SU-DHL-6 (cell line): ENCODE data around the gene PSMC3.

Source experiments
- H2AFZ ChIP-seq: fragments of 200-600 bp; sonication (generic); 2 replicates; pipeline ENCODE4 v1.6.1; 2014; ENCODE audit warnings: low read depth, mild to moderate bottlenecking, moderate library complexity, mixed read lengths, antibody characterized with exemption, low read length; ENCODE audit not compliant: severe bottlenecking
- H3F3A ChIP-seq: fragments of 200-600 bp; shearing (Covaris generic); 2 replicates; pipeline ENCODE4 v1.6.0; 2016; ENCODE audit warnings: antibody characterized with exemption, mild to moderate bottlenecking; ENCODE audit not compliant: insufficient read depth
- H3K27ac ChIP-seq: fragments of 200-600 bp; sonication (generic); 2 replicates; pipeline ENCODE4 v1.5.1; 2016; ENCODE audit warnings: low read depth, mild to moderate bottlenecking, low read length, moderate library complexity, mixed read lengths
- H3K27me3 ChIP-seq: fragments of 200-600 bp; sonication (generic), shearing (Covaris generic); 2 replicates; pipeline ENCODE4 v1.6.0; 2014; ENCODE audit warnings: mild to moderate bottlenecking, low read length
- H3K36me3 ChIP-seq: fragments of 200-600 bp; sonication (generic); 2 replicates; pipeline ENCODE4 v1.6.1; 2014; ENCODE audit warnings: mild to moderate bottlenecking, low read length, mixed read lengths
- H3K4me2 ChIP-seq: fragments of 300-600, 200-600 bp; shearing (Covaris generic), sonication (generic); 2 replicates; pipeline ENCODE4 v1.6.0; 2014; ENCODE audit warnings: low read length, low read depth, mild to moderate bottlenecking; ENCODE audit not compliant: poor library complexity, severe bottlenecking
- H3K4me3 ChIP-seq: fragments of 200-600 bp; sonication (generic); 2 replicates; pipeline ENCODE4 v1.5.1; 2014; ENCODE audit warnings: antibody characterized with exemption, low read length, mild to moderate bottlenecking, mixed read lengths; ENCODE audit not compliant: insufficient read depth, poor library complexity, severe bottlenecking
- H3K79me2 ChIP-seq: fragments of 200-600 bp; sonication (generic); 2 replicates; pipeline ENCODE4 v1.6.1; 2014; ENCODE audit warnings: mild to moderate bottlenecking, low read length, moderate library complexity; ENCODE audit not compliant: insufficient read depth
- H3K9ac ChIP-seq: fragments of 200-600 bp; sonication (generic); 2 replicates; pipeline ENCODE4 v1.7.0; 2014; ENCODE audit warnings: mild to moderate bottlenecking, low read length
- H3K9me2 ChIP-seq: fragments of 200-600 bp; sonication (generic); replicated peaks from 2 replicates; pipeline ENCODE4 v1.6.1; 2014; ENCODE audit warnings: low read length; ENCODE audit not compliant: insufficient read depth
- H3K9me3 ChIP-seq: fragments of 200-600 bp; sonication (generic); 2 replicates; pipeline ENCODE4 v1.6.1; 2014; ENCODE audit warnings: low read length, mixed read lengths; ENCODE audit not compliant: insufficient read depth
- H4K20me1 ChIP-seq: fragments of 200-600 bp; sonication (generic); 2 replicates; pipeline ENCODE4 v1.6.1; 2014; ENCODE audit warnings: low read depth, mild to moderate bottlenecking, antibody characterized with exemption, low read length, moderate library complexity, mixed read lengths
- EZH2phosphoT487 ChIP-seq: fragments of 200-600 bp; sonication (generic), shearing (Covaris generic); conservative IDR thresholded peaks from 2 replicates; pipeline ENCODE4 v1.6.1; 2018; ENCODE audit warnings: mild to moderate bottlenecking, antibody characterized with exemption, low read length, moderate library complexity, mixed read lengths
- TF ChIP-seq, protein P1 (sequence below): fragments of 200-600 bp; sonication (generic); IDR thresholded peaks from one replicate; pipeline ENCODE4 v1.5.1; 2017; ENCODE audit warnings: antibody characterized with exemption, mild to moderate bottlenecking, low read length, moderate library complexity; ENCODE audit not compliant: insufficient read depth, poor library complexity, severe bottlenecking

The PSMC3 gene

DNA sequence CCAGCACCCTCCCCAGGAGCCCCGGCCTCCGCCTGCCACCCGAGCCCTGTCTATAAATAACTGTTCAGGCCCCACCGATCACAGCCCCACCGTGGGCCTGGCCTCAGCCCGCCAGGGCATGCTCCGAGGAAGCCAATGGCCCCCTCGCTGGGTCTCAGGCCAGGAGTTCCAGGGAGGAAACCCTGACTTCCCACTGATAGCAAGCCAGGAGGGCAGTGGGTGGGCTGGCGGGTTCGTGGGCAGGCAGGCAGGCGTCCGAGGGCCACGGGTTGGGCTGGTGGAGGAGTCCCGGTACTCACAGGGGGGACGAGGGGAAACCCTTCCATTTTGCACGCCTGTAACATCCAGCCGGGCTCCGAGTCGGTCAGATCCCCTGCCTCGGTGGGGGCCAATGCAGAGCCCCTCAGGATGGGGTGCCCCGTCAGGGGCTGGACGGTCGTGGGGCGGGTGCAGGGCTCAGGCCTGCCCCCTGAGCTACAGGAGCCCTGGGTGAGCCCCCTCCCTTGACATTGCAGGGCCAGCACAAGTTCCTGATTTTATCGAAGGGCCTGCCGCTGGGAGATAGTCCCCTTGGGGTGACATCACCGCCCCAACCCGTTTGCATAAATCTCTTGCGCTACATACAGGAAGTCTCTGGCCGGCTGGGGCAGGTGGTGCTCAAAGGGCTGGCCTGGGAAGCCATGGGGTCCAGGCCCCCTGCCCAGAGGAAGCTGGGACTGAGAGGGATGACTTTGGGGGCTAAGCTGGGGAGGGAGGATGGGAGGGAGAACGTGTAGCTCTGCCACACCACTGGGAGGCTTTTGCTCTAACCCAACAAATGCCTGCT lies 48.0 kb downstream of the PSMC3 start, which contains the start of gene SPI1:
TSS of gene SPI1 (minus strand) at position 538 of the 826 bp plus-strand sequence. CDS start at position 344, 194 bp downstream.
- Histone ChIP-seq H3K79me2 (peaks cover 32% of the 10 kb centered on the region), H4K20me1 (no peaks in the 10 kb centered on the region), H3F3A (no peaks in the 10 kb centered on the region), H3K9ac (peak within 1 kb of the TSS; percentile 97), H3K4me3 (peak within 1 kb of the TSS; percentile 74), H3K27ac (peak within 1 kb of the TSS; percentile 90), H3K4me2 (peak within 1 kb of the TSS; percentile 79), H3K9me3 (no peaks in the 10 kb centered on the region), H3K27me3 (no peaks in the 10 kb centered on the region), H2AFZ (peak within 1 kb of the TSS; percentile 81), H3K9me2 (no peaks in the 10 kb centered on the region), H3K36me3 (no peaks in the 10 kb centered on the region)
- TF ChIP-seq, protein P1, sequence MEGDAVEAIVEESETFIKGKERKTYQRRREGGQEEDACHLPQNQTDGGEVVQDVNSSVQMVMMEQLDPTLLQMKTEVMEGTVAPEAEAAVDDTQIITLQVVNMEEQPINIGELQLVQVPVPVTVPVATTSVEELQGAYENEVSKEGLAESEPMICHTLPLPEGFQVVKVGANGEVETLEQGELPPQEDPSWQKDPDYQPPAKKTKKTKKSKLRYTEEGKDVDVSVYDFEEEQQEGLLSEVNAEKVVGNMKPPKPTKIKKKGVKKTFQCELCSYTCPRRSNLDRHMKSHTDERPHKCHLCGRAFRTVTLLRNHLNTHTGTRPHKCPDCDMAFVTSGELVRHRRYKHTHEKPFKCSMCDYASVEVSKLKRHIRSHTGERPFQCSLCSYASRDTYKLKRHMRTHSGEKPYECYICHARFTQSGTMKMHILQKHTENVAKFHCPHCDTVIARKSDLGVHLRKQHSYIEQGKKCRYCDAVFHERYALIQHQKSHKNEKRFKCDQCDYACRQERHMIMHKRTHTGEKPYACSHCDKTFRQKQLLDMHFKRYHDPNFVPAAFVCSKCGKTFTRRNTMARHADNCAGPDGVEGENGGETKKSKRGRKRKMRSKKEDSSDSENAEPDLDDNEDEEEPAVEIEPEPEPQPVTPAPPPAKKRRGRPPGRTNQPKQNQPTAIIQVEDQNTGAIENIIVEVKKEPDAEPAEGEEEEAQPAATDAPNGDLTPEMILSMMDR = no peak
- TF ChIP-seq EZH2phosphoT487 = no peak

DNA sequence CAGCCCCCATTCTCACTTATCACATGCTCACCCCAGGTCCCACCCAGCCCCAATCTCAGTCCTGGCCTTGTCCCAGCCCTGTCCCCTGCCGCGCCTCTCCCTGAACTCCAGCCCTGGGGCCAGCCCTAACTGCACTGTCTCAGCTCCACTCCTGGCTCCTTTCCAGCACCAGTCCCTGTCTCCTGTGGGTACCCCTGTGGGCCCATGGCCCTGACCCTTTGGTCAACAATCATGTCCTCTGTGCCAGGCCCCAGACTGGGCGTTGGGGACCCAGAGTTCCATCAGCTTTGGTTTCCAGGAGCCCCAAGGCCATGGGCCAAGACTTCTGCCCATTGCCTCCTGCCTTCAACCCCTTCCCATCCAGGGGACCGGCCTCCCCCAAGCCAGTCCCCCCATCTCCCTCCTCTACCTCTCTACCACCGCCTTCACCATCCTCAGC lies 48.6 kb downstream of the PSMC3 start:
- H3K27ac ChIP-seq = peak overlapping the region; percentile 90
- H4K20me1 ChIP-seq = no peaks in the 10 kb centered on the region
- no peak for TF ChIP-seq EZH2phosphoT487
- TF ChIP-seq, protein P1 = no peak
- H3K9me2 ChIP-seq = no peaks in the 10 kb centered on the region
- H3K9me3 ChIP-seq = no peaks in the 10 kb centered on the region
- peak overlapping the region; percentile 74 for H3K4me3 ChIP-seq
- peak overlapping the region; percentile 79 for H3K4me2 ChIP-seq
- peaks cover 36% of the 10 kb centered on the region for H3K79me2 ChIP-seq
- H3K9ac ChIP-seq = peak overlapping the region; percentile 97
- H2AFZ ChIP-seq = peak overlapping the region; percentile 81
- no peaks in the 10 kb centered on the region for H3F3A ChIP-seq
- no peaks in the 10 kb centered on the region for H3K36me3 ChIP-seq
- H3K27me3 ChIP-seq = no peaks in the 10 kb centered on the region

DNA sequence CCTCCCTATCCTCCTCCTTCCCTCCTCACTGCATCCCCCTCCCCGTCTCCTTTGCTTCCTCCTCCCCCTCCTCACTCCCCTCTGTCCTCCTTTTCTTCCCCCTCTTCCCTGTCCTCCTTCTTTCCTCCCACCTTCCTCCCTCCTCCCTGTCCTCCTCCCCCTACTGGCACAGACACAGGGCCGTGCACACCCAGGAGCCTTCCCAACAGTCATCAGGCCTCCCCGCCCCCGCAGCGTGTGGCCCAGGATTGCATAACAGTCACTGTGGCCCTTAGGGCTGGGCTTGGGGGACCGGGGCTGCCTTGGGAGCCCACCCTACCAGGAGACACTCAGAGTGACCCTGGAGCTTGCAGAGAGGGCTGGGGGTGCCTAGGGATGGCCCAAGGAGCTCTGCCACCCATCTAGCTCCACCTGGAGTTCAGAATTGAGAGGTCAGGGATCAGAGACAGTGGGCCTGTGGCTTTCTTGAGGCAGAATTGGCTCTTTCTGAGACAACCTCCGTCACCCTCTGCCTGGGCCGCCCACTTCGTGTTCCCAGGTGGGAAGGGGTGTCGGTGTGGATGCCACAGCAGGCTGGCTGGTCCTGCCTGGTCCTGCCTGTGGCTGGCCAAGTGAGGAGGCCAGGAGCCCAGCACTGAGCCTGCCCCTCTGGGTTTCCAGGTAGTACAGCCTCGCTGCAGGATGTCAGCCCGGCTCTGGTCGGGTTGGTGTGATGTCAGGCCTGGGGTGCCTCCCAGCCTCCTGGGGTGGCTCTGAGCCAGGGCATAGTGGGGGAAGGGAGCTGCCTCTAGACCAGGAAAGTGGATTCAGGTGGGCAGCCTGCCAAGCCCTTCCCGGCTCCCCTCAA lies 49.5 kb downstream of the PSMC3 start:
- H3K79me2 ChIP-seq = peaks cover 40% of the 10 kb centered on the region
- H3F3A ChIP-seq = no peaks in the 10 kb centered on the region
- H3K36me3 ChIP-seq = no peaks in the 10 kb centered on the region
- H3K4me3 ChIP-seq = peak overlapping the region; percentile 74
- no peaks in the 10 kb centered on the region for H3K9me2 ChIP-seq
- TF ChIP-seq EZH2phosphoT487 = no peak
- TF ChIP-seq, protein P1 = peak; percentile 18
- H3K9ac ChIP-seq = peak overlapping the region; percentile 97
- no peaks in the 10 kb centered on the region for H4K20me1 ChIP-seq
- H2AFZ ChIP-seq = no peak overlapping the region
- H3K27ac ChIP-seq = peak overlapping the region; percentile 90
- peak overlapping the region; percentile 79 for H3K4me2 ChIP-seq
- no peaks in the 10 kb centered on the region for H3K9me3 ChIP-seq
- no peaks in the 10 kb centered on the region for H3K27me3 ChIP-seq
